Duodenal mucosa (tissue), 2 donors: ENCODE results near the gene DENND5B.
"Not testable (repeated sequence)": the region's sequence is repeated elsewhere in the genome, so short reads cannot be mapped to it uniquely, and the experiment has no call there.

Experiments used
- H3K27ac ChIP-seq: one replicate; pipeline ENCODE4 v1.7.0; 2013; ENCODE audit warnings: low read depth, low read length
- H3K27me3 ChIP-seq, 2 donors: one replicate each; pipeline ENCODE4 v1.7.0; 2013; ENCODE audit warnings: low read length in 2 of 2, control low read depth in 1 of 2; ENCODE audit not compliant: insufficient read depth in 2 of 2, control insufficient read depth in 1 of 2
- H3K36me3 ChIP-seq, 2 donors: one replicate each; pipeline ENCODE4 v1.7.0; 2013; ENCODE audit warnings: low read length in 2 of 2, control low read depth in 1 of 2; ENCODE audit not compliant: insufficient read depth in 2 of 2, control insufficient read depth in 1 of 2
- H3K4me1 ChIP-seq, 2 donors: one replicate each; pipeline ENCODE4 v1.7.0; 2013; ENCODE audit warnings: low read length in 2 of 2, control low read depth in 1 of 2; ENCODE audit not compliant: insufficient read depth in 2 of 2, control insufficient read depth in 1 of 2
- H3K4me3 ChIP-seq, 2 donors: one replicate each; pipeline ENCODE4 v1.7.0; 2013; ENCODE audit warnings: low read length in 2 of 2, low read depth in 1 of 2
- H3K9ac ChIP-seq, 2 donors: one replicate each; pipeline ENCODE4 v1.7.0; 2013; ENCODE audit warnings: low read length in 2 of 2, low read depth in 1 of 2
- H3K9me3 ChIP-seq, 2 donors: one replicate each; pipeline ENCODE4 v1.7.0; 2013; ENCODE audit warnings: low read length in 2 of 2, control low read depth in 1 of 2; ENCODE audit not compliant: control insufficient read depth in 1 of 2

The DENND5B gene

DNA sequence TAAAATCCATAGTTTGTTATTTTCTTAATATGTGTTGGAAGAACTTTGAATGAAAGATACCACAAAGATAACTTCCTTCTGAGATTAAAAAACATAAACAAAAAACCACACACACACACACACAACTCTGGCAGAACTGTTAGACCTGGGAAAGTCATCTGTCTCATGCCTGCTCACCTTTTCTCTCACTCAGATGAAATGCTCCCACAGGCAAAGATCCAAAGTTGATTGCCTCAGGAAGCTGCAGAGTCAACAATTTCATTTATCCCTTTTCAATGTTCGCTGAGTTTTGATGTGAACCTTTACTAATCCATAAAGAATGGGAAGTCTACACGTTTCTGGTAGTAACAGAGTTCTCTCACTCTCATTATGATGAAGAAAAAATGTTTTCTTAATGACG is 112.0 kb downstream of the DENND5B start:
- Histone ChIP-seq H3K36me3 (peaks cover 5 to 8% of the 10 kb centered on the region in 2 donors), H3K4me3 (no peak overlapping the region), H3K27ac (no peak overlapping the region), H3K27me3 (no peaks in the 10 kb centered on the region), H3K4me1 (peaks cover 0 to 8% of the 10 kb centered on the region in 2 donors), H3K9me3 (no peaks in the 10 kb centered on the region), H3K9ac (no peak overlapping the region)

- H3K27me3 ChIP-seq = no peaks in the 10 kb centered on the region
- H3K4me3 ChIP-seq = no peak overlapping the region
- peaks cover 0 to 8% of the 10 kb centered on the region in 2 donors for H3K4me1 ChIP-seq
- no peaks in the 10 kb centered on the region for H3K9me3 ChIP-seq
- peaks cover 5 to 8% of the 10 kb centered on the region in 2 donors for H3K36me3 ChIP-seq
- no peak overlapping the region for H3K9ac ChIP-seq
- H3K27ac ChIP-seq = no peak overlapping the region
These were observed 112.5 kb downstream of the DENND5B start for GRCh38 chr12:31478425-31478824.

DNA sequence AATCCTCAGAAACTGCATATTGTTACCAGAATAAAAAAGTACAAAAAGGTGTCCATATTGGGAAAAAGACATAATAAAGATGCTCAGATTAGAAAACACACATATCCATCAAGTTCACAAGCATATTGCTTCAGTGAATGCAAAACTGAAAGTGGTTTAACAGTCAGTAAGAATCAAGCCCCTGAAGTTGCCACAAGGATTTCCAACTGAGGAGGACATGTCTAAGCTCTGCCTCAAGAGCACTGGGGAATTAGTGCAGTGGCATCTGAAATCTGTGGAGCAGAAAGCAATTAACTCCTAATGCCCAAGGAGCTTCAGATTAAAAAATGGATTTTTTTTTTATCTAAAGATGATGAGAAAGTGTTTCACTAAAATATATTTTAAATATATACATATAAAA is 113.2 kb downstream of the DENND5B start:
- Histone ChIP-seq H3K4me1 (peaks cover 0 to 8% of the 10 kb centered on the region in 2 donors), H3K36me3 (peaks cover 5 to 8% of the 10 kb centered on the region in 2 donors), H3K27ac (no peak overlapping the region), H3K9me3 (no peaks in the 10 kb centered on the region), H3K9ac (no peak overlapping the region), H3K4me3 (no peak overlapping the region), H3K27me3 (no peaks in the 10 kb centered on the region)

DNA sequence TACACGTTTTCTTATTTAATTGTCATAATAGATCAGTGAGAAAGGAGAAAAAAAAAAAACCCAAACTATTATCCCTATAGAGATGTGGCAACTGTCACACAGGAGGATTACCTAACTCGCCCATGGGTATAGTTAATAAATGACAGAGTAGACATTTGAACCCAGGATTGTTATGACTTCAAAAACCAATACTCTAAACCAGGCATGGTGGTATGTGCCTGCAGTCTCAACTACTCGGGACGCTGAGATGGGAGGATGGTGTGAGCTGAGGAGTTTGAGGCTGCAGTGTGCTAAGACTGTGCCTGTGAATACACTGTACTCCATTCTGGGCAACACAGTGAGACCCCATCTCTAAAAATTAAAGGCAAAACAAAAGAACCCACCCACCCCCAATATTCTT is 114.5 kb downstream of the DENND5B start:
- Histone ChIP-seq H3K4me1 (peaks cover 0 to 8% of the 10 kb centered on the region in 2 donors), H3K27ac (no peak overlapping the region), H3K27me3 (no peaks in the 10 kb centered on the region), H3K9me3 (no peaks in the 10 kb centered on the region), H3K4me3 (no peak overlapping the region), H3K9ac (no peak overlapping the region), H3K36me3 (peaks cover 5 to 8% of the 10 kb centered on the region in 2 donors)

DNA sequence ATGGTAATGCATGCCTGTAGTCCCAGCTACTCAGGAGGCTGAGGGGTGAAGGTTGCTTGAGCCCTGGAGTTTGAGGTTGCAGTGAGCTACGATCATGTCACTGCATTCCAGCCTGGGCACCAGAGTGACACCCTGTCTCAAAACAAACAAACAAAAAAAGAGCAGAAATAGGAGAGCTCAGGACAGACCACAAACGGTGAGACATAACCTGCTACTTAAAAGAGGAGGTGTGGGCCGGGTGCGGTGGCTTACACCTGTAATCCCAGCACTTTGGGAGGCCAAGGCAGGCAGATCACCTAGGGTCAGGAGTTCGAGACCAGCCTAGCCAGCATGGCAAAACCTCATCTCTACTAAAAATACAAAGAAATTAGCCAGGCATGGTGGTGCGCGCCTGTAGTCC is 115.3 kb downstream of the DENND5B start:
- H3K36me3 ChIP-seq, H3K27ac ChIP-seq, H3K4me3 ChIP-seq, H3K4me1 ChIP-seq, H3K27me3 ChIP-seq, H3K9me3 ChIP-seq, H3K9ac ChIP-seq: not testable (repeated sequence)

DNA sequence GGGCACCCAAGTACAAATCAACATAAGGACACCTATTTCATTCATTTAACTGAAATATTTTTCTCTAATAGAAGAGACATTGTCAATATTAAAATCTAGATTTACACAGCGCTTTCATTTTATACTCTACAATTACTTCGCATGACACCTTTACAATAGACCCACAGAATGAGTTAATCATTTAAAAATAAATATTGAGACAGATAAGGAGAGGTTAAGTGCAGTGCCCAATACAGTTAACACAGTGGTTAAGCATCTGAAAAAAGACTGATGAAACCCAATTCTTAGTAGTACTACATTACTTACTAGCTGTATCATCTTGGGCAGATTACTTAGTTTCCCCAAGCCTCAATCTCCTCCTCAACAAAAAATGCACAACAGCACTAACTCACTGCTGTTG is 116.2 kb downstream of the DENND5B start:
- no peak overlapping the region for H3K27ac ChIP-seq

GRCh38 chr12:31471823-31472222 is 119.1 kb downstream of the DENND5B start:
- H3K36me3 ChIP-seq = no peaks in the 10 kb centered on the region
- H3K4me1 ChIP-seq = peaks cover 0 to 8% of the 10 kb centered on the region in 2 donors
- no peak overlapping the region for H3K4me3 ChIP-seq
- H3K27me3 ChIP-seq = no peaks in the 10 kb centered on the region
- H3K27ac ChIP-seq = no peak overlapping the region
- H3K9ac ChIP-seq = no peak overlapping the region
- no peaks in the 10 kb centered on the region for H3K9me3 ChIP-seq

More for the DNA sequence above, 116.2 kb downstream of the DENND5B start:
- Histone ChIP-seq H3K9me3 (no peaks in the 10 kb centered on the region), H3K36me3 (peaks cover 1 to 6% of the 10 kb centered on the region in 2 donors), H3K4me1 (peaks cover 0 to 8% of the 10 kb centered on the region in 2 donors), H3K9ac (no peak overlapping the region), H3K4me3 (no peak overlapping the region), H3K27me3 (no peaks in the 10 kb centered on the region)

- H3K27ac ChIP-seq = no peak overlapping the region
These were observed 119.9 kb downstream of the DENND5B start for GRCh38 chr12:31471051-31471450.

GRCh38 chr12:31470459-31470858 is 120.5 kb downstream of the DENND5B start:
- Histone ChIP-seq H3K9ac (no peak overlapping the region), H3K36me3 (no peaks in the 10 kb centered on the region), H3K4me1 (peaks cover 0 to 8% of the 10 kb centered on the region in 2 donors), H3K27me3 (no peaks in the 10 kb centered on the region), H3K27ac (no peak overlapping the region), H3K4me3 (no peak overlapping the region), H3K9me3 (no peaks in the 10 kb centered on the region)

More at GRCh38 chr12:31471051-31471450, 119.9 kb downstream of the DENND5B start:
- no peak overlapping the region for H3K9ac ChIP-seq
- no peaks in the 10 kb centered on the region for H3K36me3 ChIP-seq
- H3K4me1 ChIP-seq = peaks cover 0 to 8% of the 10 kb centered on the region in 2 donors
- H3K9me3 ChIP-seq = no peaks in the 10 kb centered on the region
- H3K4me3 ChIP-seq = no peak overlapping the region
- H3K27me3 ChIP-seq = no peaks in the 10 kb centered on the region

DNA sequence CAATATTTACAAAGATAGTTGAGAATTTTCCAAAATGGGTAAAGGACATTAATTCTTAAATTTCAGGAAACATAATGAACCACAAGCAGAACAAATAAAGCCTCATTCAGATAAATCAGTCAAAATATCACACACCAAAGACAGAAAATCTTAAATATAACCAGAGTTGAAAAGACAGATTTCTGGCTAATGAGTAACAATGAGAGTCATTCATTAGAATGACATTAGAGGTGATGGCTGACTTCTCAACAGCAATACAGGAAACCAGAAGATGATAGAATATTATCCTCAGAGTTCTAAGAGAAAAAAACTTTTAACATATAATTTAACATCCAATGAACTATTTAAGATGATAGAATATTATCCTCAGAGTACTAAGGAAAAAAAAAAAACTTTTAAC is 124.2 kb downstream of the DENND5B start:
- Histone ChIP-seq H3K27ac (no peak overlapping the region), H3K9ac (no peak overlapping the region), H3K36me3 (no peaks in the 10 kb centered on the region), H3K27me3 (no peaks in the 10 kb centered on the region), H3K4me3 (no peak overlapping the region), H3K9me3 (no peaks in the 10 kb centered on the region), H3K4me1 (no peaks in the 10 kb centered on the region)

- Histone ChIP-seq H3K9me3 (no peaks in the 10 kb centered on the region), H3K4me1 (no peaks in the 10 kb centered on the region), H3K27me3 (no peaks in the 10 kb centered on the region), H3K4me3 (no peak overlapping the region), H3K36me3 (no peaks in the 10 kb centered on the region), H3K27ac (no peak overlapping the region), H3K9ac (no peak overlapping the region)
These were observed 125.9 kb downstream of the DENND5B start for GRCh38 chr12:31465002-31465401.
